Motor neuron (in vitro differentiated cells): ENCODE results near the gene NAT10. TPM values are rescaled to one million over a fixed set of nuclear protein-coding genes. Genes with fewer than 3 reads are reported as not detected.
"Not testable (repeated sequence)": the region's sequence is repeated elsewhere in the genome, so short reads cannot be mapped to it uniquely, and the experiment has no call there.

Source experiments
- ATAC-seq, 8 experiments: fragments of 200-7000 bp; cut with Tn5 transposase; replicated peaks in 6 of 8; 2 replicates each; pipeline ENCODE4 v1.8.0; 2021; ENCODE audit warnings: mild to moderate bottlenecking in 8 of 8, moderate library complexity in 8 of 8
- H3K27ac ChIP-seq, 2 donors: fragments of 250-450 bp; sonication (Bioruptor Pico); 2 replicates each; pipeline ENCODE4 v1.9.0; 2021; ENCODE audit warnings: antibody characterized with exemption in 2 of 2, mild to moderate bottlenecking in 2 of 2, moderate library complexity in 1 of 2
- H3K4me1 ChIP-seq, 2 donors: fragments of 250-450 bp; sonication (Bioruptor Pico); replicated peaks in 1 of 2; 2 replicates each; pipeline ENCODE4 v1.6.1; 2021; ENCODE audit warnings: antibody characterized with exemption in 2 of 2, mild to moderate bottlenecking in 2 of 2, moderate library complexity in 1 of 2
- H3K4me3 ChIP-seq, 5 donors: fragments of 250-450 bp; sonication (Bioruptor Pico); 2 replicates each; pipeline ENCODE4 v1.9.0; 2021; ENCODE audit warnings: antibody characterized with exemption in 5 of 5, mild to moderate bottlenecking in 5 of 5, moderate library complexity in 4 of 5
- WGBS, 10 experiments: fragments of 450-650 bp; shearing (Covaris generic); methylation state at CpG; one replicate each; pipeline ENCODE4 v1.0.0; 2022; 5-methylcytosine and 5-hydroxymethylcytosine counted together
- in situ Hi-C, 9 experiments: fragments of 400-800 bp; cut with MboI; loops; one replicate each; pipeline ENCODE4 v1.15.0; 2021; ENCODE audit warnings: low sequenced_read_pairs in 9 of 9, low pct_unique_long_range_greater_than_20kb in 2 of 9; ENCODE audit not compliant: unreplicated experiment in 9 of 9
- total RNA-seq, 8 experiments: library from RNA; unstranded; fragments of 300-600 nt; gene quantifications; 2 replicates each; pipeline versions ENCODE4 v1.2.3 to v1.2.4, GENCODE V29; 2022

The NAT10 gene
- total RNA-seq, 8 experiments from 2014 or later = 20.6 to 72.2 (median 30.8) TPM

- no peak overlapping the region for H3K27ac ChIP-seq
- ATAC-seq = peak in 1 of 8 experiments; percentile 32
- WGBS, 10 experiments = 50 to 100% (median 83%) methylated on average over 1 to 4 of the region's 6 CpGs
- no peak overlapping the region for H3K4me3 ChIP-seq
- H3K4me1 ChIP-seq = peaks cover 0 to 8% of the 10 kb centered on the region in 2 donors
- in situ Hi-C loops = loop anchor here in 1 of 9 experiments (10.0 kb wide), 1 partner anchor 175 kb away; the partner anchor contains the start of gene ABTB2
Measured at GRCh38 chr11:34180040-34180813, 74.8 kb downstream of the NAT10 start.

- not testable (repeated sequence) for H3K4me1 ChIP-seq, H3K27ac ChIP-seq, ATAC-seq, H3K4me3 ChIP-seq
- 50 to 100% (median 82%) methylated on average over 1 to 5 of the region's 5 CpGs; no CpG with 5 or more reads in 4 of the 10 experiments for WGBS, 10 experiments
- in situ Hi-C loops = loop anchor here in 1 of 9 experiments (10.0 kb wide), 1 partner anchor 174 kb away; the partner anchor contains the start of gene ABTB2
Measured at GRCh38 chr11:34180814-34181165, 75.4 kb downstream of the NAT10 start.

DNA sequence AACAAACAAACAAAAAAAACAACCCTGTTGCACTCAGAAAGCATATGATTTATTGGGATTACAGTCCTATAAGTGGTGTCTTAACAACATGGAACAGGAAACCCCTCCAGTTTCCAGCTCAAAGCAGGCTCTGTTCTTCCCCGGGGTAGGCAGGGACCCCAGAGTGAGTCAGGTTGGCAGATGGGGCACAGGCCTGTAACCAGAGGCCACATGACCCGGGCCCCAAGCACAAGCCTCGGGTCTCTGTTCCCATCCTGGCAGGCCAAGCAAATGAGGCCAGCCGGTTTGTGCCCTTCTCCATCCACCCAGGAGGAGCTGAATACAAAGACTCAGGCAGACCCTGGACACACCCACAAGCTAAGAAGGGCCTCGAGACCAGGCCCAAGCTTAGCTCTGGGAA, 75.8 kb downstream of the NAT10 start:
- no peak overlapping the region for H3K27ac ChIP-seq
- no peak overlapping the region for H3K4me3 ChIP-seq
- peaks cover 5 to 14% of the 10 kb centered on the region in 2 donors for H3K4me1 ChIP-seq
- 20 to 60% methylated on average over 1 to 3 of the region's 5 CpGs; no CpG with 5 or more reads in 8 of the 10 experiments for WGBS, 10 experiments
- ATAC-seq = peak in 1 of 8 experiments; percentile 20
- in situ Hi-C loops = loop anchor here in 1 of 9 experiments (10.0 kb wide), 1 partner anchor 174 kb away; the partner anchor contains the start of gene ABTB2

- 80 to 100% (median 89%) methylated on average over 1 to 4 of the region's 8 CpGs; no CpG with 5 or more reads in 6 of the 10 experiments for WGBS, 10 experiments
- no peak for ATAC-seq
- Histone ChIP-seq H3K27ac (no peak overlapping the region), H3K4me3 (no peak overlapping the region), H3K4me1 (peaks cover 12 to 21% of the 10 kb centered on the region in 2 donors)
- in situ Hi-C loops = loop anchor here in 1 of 9 experiments (10.0 kb wide), 1 partner anchor 173 kb away; the partner anchor contains the start of gene ABTB2
Measured at GRCh38 chr11:34181856-34182405, 76.5 kb downstream of the NAT10 start.

DNA sequence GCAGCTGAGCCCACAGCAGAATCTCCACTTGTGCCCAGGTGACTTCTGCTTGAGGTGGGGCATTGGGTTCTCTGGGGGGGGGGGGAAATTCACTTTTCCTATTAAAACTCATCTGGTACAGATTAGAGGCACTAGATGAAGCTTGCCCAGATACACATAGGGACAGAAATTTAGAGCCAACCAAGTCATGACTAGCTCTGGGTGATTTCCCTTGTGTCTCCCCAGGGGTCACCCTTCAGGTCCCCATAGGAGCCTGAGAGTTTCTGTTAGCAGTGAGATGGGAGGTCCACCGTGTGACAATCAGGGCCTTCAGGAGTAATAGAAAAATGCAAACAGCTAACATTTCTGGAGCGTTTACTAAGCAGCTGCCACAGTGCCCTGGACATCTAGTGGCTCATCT, 77.0 kb downstream of the NAT10 start:
- in situ Hi-C loops = loop anchor here in 1 of 9 experiments (10.0 kb wide), 1 partner anchor 172 kb away; the partner anchor contains the start of gene ABTB2
- ATAC-seq = no peak
- Histone ChIP-seq H3K4me3 (no peak overlapping the region), H3K27ac (no peak overlapping the region), H3K4me1 (peaks cover 12 to 22% of the 10 kb centered on the region in 2 donors)
- WGBS, 10 experiments = 60 to 95% methylated on average over 1 to 2 of the region's 2 CpGs; no CpG with 5 or more reads in 8 of the 10 experiments

DNA sequence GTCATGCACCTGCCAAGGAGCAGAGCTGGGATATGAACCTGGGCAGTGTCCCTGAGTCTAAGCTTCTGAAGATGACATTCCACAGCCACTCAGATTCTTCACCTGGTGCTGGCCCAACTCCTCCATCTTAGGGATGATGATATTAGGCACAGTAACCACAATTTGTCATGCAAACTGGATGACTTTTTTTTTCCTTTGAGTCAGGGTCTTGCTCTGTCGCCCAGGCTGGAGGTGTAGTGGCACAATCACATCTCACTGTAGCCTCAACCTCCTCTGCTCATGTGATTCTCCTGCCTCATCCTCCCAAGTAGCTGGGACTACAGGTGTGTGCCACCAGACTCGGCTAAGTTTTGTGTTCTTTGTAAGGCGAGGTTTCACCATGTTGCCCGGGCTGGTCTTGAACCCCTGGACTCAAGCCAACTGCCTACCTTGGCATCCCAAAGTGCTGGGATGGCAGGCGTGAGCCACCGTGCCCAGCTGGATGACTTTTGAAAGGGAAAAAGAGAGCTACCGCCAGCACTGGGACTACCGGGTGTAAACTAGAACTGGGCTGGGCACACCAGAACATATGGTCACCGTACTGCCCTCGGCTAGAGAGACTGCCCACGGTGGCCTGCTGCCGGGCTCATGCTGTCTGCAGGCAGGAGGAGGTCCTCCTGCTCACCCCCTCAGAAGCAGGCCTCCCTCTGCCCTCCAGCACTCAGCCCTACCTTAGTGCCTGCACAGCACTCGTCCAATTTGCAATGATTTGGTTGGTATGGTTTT, 77.7 kb downstream of the NAT10 start:
- WGBS, 10 experiments = 80 to 100% (median 98%) methylated on average over 2 to 4 of the region's 13 CpGs; no CpG with 5 or more reads in 4 of the 10 experiments
- Histone ChIP-seq H3K4me1 (peaks cover 12 to 23% of the 10 kb centered on the region in 2 donors), H3K27ac (no peak overlapping the region), H3K4me3 (no peak overlapping the region)
- in situ Hi-C loops = loop anchor here in 1 of 9 experiments (10.0 kb wide), 1 partner anchor 172 kb away; the partner anchor contains the start of gene ABTB2
- ATAC-seq = no peak

DNA sequence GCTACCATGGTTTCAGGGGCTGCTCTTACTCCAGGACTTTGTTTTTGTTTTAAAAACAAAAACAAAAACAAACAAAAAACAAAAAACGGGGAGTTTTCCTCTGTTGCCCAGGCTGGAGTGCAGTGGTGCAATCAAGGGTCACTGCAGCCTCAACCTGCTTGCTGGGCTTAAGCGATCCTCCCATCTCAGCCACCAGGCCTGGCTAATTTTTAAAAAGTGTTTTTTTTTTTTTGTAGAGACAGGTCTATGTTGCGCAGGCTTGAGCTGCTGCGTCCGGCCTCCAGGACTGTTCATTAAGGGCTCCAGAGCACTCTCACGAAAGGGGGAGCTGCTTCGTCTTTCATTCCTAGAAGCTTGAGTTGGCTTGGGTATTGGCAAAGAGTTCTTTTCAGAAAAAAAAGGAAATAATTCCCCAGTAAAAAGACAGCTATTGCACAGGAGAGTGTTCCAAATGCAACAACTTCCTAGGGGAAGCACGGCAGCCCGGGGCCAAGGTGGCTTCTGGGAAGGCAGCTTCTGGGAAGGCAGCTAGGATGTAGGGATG, 78.5 kb downstream of the NAT10 start:
- peaks cover 17 to 31% of the 10 kb centered on the region in 2 donors for H3K4me1 ChIP-seq
- in situ Hi-C loops = loop anchor here in 1 of 9 experiments (10.0 kb wide), 1 partner anchor 171 kb away; the partner anchor contains the start of gene ABTB2
- WGBS, 10 experiments = 33 to 100% (median 86%) methylated on average over 1 to 6 of the region's 9 CpGs; no CpG with 5 or more reads in 1 of the 10 experiments
- no peak overlapping the region for H3K27ac ChIP-seq
- peak in 1 of 8 experiments; percentile 19 for ATAC-seq
- H3K4me3 ChIP-seq = no peak overlapping the region

GRCh38 chr11:34184505-34185015, 79.1 kb downstream of the NAT10 start:
- in situ Hi-C loops = loop anchor here in 1 of 9 experiments (10.0 kb wide), 1 partner anchor 170 kb away; the partner anchor contains the start of gene ABTB2
- ATAC-seq = no peak
- 53 to 100% (median 90%) methylated on average over 2 to 6 of the region's 14 CpGs; no CpG with 5 or more reads in 5 of the 10 experiments for WGBS, 10 experiments
- H3K4me3 ChIP-seq = no peak overlapping the region
- peaks cover 21 to 36% of the 10 kb centered on the region in 2 donors for H3K4me1 ChIP-seq
- H3K27ac ChIP-seq = no peak overlapping the region

GRCh38 chr11:34185926-34186841, 80.8 kb downstream of the NAT10 start:
- in situ Hi-C loops = loop anchor here in 1 of 9 experiments (10.0 kb wide), 1 partner anchor 169 kb away; the partner anchor contains the start of gene ABTB2
- Histone ChIP-seq H3K4me1 (peaks cover 21 to 31% of the 10 kb centered on the region in 2 donors), H3K27ac (peak overlapping the region in 1 of 2 donors; percentile 39), H3K4me3 (no peak overlapping the region)
- peak in 5 of 8 experiments; percentile 52 to 76 (median 65) for ATAC-seq
- 21 to 100% (median 60%) methylated on average over 1 to 12 of the region's 22 CpGs; no CpG with 5 or more reads in 1 of the 10 experiments for WGBS, 10 experiments

DNA sequence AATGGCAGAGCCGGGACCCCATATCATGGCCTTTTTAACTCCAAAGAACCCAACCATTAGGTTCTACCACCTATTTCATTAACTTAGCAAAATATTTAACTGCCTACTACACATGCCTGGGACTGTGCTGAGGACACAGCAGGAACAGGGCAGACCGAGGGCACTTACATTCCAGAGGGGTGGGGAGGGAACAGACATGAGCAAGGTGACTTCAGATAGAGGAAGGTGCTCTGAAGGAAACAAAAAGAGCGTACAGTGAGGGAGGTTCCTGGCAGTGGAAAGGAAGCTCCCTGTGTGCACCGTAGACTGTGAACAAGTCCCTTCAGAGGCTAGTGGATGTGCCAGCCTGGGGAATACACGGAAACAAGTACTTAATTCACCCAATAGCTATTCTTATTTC, 82.8 kb downstream of the NAT10 start:
- WGBS, 10 experiments = 60 to 100% (median 70%) methylated on average over 1 to 5 of the region's 5 CpGs; no CpG with 5 or more reads in 2 of the 10 experiments
- ATAC-seq = no peak
- in situ Hi-C loops = loop anchor here in 1 of 9 experiments (10.0 kb wide), 1 partner anchor 167 kb away; the partner anchor contains the start of gene ABTB2
- Histone ChIP-seq H3K4me1 (peaks cover 26 to 43% of the 10 kb centered on the region in 2 donors), H3K4me3 (no peak overlapping the region), H3K27ac (no peak overlapping the region)

- Histone ChIP-seq H3K4me3 (no peak overlapping the region), H3K27ac (no peak overlapping the region), H3K4me1 (peaks cover 29 to 49% of the 10 kb centered on the region in 2 donors)
- in situ Hi-C loops = loop anchor here in 1 of 9 experiments (10.0 kb wide), 1 partner anchor 166 kb away; the partner anchor contains the start of gene ABTB2
- 33 to 100% (median 77%) methylated on average over 1 to 8 of the region's 9 CpGs for WGBS, 10 experiments
- ATAC-seq = no peak
Measured at GRCh38 chr11:34189191-34189590, 83.8 kb downstream of the NAT10 start.
